Measurements from ENCODE around the gene HOXA1.

The HOXA1 gene

GRCh38 chr7:27104341-27105058 lies 8.7 kb upstream of the HOXA1 start:
- no peak for DNase-seq

GRCh38 chr7:27103489-27104226 lies 7.9 kb upstream of the HOXA1 start:
- DNase-seq = no peak

GRCh38 chr7:27102581-27103442 lies 7.0 kb upstream of the HOXA1 start, which contains the start of gene HOXA2:
TSS of gene HOXA2 (minus strand) at chr7:27102683. CDS start at chr7:27102500, 183 bp downstream.
- DNase-seq = no peak

GRCh38 chr7:27101957-27102580 lies 6.3 kb upstream of the HOXA1 start:
- DNase-seq = no peak

GRCh38 chr7:27101171-27101956 lies 5.6 kb upstream of the HOXA1 start:
- DNase-seq = no peak

GRCh38 chr7:27100694-27101170 lies 4.9 kb upstream of the HOXA1 start:
- no peak for DNase-seq

- DNase-seq = no peak
Measured at GRCh38 chr7:27099453-27100370, 3.9 kb upstream of the HOXA1 start.

GRCh38 chr7:27098578-27099451 lies 3.0 kb upstream of the HOXA1 start:
- DNase-seq = no peak

GRCh38 chr7:27097686-27098577 lies 2.1 kb upstream of the HOXA1 start:
- no peak for DNase-seq

GRCh38 chr7:27096768-27097514 lies 1.1 kb upstream of the HOXA1 start:
- peak; percentile 11 for DNase-seq

GRCh38 chr7:27095050-27095896 lies 527 bp downstream of the HOXA1 start:
- DNase-seq = peak; percentile 20

GRCh38 chr7:27094304-27095049 lies 1.3 kb downstream of the HOXA1 start:
- no peak for DNase-seq

GRCh38 chr7:27093184-27093895 lies 2.5 kb downstream of the HOXA1 start:
- DNase-seq = no peak

GRCh38 chr7:27092819-27093110 lies 3.0 kb downstream of the HOXA1 start:
- DNase-seq = no peak

- no peak for DNase-seq
Measured at GRCh38 chr7:27091941-27092818, 3.6 kb downstream of the HOXA1 start.

Measured in GDM1 (cell line).